ENCODE data around the gene CNOT4.

DNA sequence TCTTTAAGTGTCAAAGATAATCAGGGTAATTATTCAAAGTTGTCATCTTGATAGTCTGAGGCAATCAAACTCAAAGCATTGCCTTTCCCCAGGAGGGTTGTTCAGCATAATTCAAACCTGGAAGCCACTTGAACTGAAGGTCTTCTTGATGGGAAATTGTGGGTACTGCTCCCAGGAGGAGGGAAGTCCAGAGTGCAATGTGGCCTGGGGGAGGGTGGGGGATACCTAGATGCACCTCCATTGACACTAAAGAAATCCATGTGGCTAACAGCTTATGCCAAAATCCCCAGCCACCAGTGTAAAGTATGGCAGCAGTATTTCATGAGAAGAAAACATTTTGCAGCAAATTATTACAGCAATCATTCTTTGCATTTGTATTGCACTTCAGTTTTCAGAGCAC, 161.4 kb downstream of the CNOT4 start:
- no peak for TF ChIP-seq HDAC6 (IDR thresholded peaks at IDR 0.05; ENCODE audit: low read depth, low read length)
- TF ChIP-seq, protein P1, sequence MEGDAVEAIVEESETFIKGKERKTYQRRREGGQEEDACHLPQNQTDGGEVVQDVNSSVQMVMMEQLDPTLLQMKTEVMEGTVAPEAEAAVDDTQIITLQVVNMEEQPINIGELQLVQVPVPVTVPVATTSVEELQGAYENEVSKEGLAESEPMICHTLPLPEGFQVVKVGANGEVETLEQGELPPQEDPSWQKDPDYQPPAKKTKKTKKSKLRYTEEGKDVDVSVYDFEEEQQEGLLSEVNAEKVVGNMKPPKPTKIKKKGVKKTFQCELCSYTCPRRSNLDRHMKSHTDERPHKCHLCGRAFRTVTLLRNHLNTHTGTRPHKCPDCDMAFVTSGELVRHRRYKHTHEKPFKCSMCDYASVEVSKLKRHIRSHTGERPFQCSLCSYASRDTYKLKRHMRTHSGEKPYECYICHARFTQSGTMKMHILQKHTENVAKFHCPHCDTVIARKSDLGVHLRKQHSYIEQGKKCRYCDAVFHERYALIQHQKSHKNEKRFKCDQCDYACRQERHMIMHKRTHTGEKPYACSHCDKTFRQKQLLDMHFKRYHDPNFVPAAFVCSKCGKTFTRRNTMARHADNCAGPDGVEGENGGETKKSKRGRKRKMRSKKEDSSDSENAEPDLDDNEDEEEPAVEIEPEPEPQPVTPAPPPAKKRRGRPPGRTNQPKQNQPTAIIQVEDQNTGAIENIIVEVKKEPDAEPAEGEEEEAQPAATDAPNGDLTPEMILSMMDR (IDR thresholded peaks at IDR 0.05; ENCODE audit: control extremely low read depth in 1 of 3, insufficient read depth in 1 of 3, low read depth in 1 of 3, low read length in 3 of 3), result no peak
- no peak for TF ChIP-seq RAD21 (IDR thresholded peaks at IDR 0.05 in 1 of 2, conservative IDR thresholded peaks at IDR 0.05 in 1 of 2; ENCODE audit: low read depth in 2 of 2, low read length in 2 of 2)
- no peak for TF ChIP-seq GTF2F1 (IDR thresholded peaks at IDR 0.05; ENCODE audit: borderline replicate concordance, low read depth, low read length)
- TF ChIP-seq POLR2AphosphoS5 (IDR thresholded peaks at IDR 0.05; ENCODE audit: low read depth, low read length), result no peak
